Measurements from ENCODE around the gene FHOD3.
A peak's percentile ranks its signal among the peaks of the same experiment; 100 is the strongest.

FHOD3 gene

GRCh38 chr18:36602620-36603019 is 305.1 kb downstream of the FHOD3 start:
- no peak for DNase-seq

- no peak for DNase-seq
Observed at GRCh38 chr18:36608107-36608506, 310.6 kb downstream of the FHOD3 start.

- DNase-seq = no peak
Observed at GRCh38 chr18:36610258-36610657, 312.7 kb downstream of the FHOD3 start.

GRCh38 chr18:36610661-36611060 is 313.1 kb downstream of the FHOD3 start:
- DNase-seq = no peak

- DNase-seq = no peak
Observed at GRCh38 chr18:36613069-36613468, 315.6 kb downstream of the FHOD3 start.

GRCh38 chr18:36613810-36614209 is 316.3 kb downstream of the FHOD3 start:
- no peak for DNase-seq

GRCh38 chr18:36620788-36621187 is 323.3 kb downstream of the FHOD3 start:
- DNase-seq = no peak

- DNase-seq = no peak
Observed at GRCh38 chr18:36622610-36623009, 325.1 kb downstream of the FHOD3 start.

GRCh38 chr18:36623091-36623490 is 325.6 kb downstream of the FHOD3 start:
- DNase-seq = no peak

- no peak for DNase-seq
Observed at GRCh38 chr18:36623681-36624190, 326.2 kb downstream of the FHOD3 start.

GRCh38 chr18:36624451-36625167 is 327.1 kb downstream of the FHOD3 start:
- DNase-seq = no peak

GRCh38 chr18:36625386-36625785 is 327.9 kb downstream of the FHOD3 start:
- DNase-seq = no peak

- DNase-seq = no peak
Observed at GRCh38 chr18:36627637-36628036, 330.1 kb downstream of the FHOD3 start.

- DNase-seq = no peak
Observed at GRCh38 chr18:36628435-36629137, 331.1 kb downstream of the FHOD3 start.

GRCh38 chr18:36629138-36629530 is 331.6 kb downstream of the FHOD3 start:
- no peak for DNase-seq

- no peak for DNase-seq
Observed at GRCh38 chr18:36629836-36630235, 332.3 kb downstream of the FHOD3 start.

- no peak for DNase-seq
Observed at GRCh38 chr18:36630917-36631316, 333.4 kb downstream of the FHOD3 start.

- peak; percentile 29 for DNase-seq
Observed at GRCh38 chr18:36633961-36634412, 336.5 kb downstream of the FHOD3 start.

GRCh38 chr18:36634573-36635216 is 337.2 kb downstream of the FHOD3 start:
- DNase-seq = no peak

- no peak for DNase-seq
Observed at GRCh38 chr18:36635414-36636096, 338.0 kb downstream of the FHOD3 start.

- DNase-seq = no peak
Observed at GRCh38 chr18:36636237-36636817, 338.8 kb downstream of the FHOD3 start.

GRCh38 chr18:36638224-36638623 is 340.7 kb downstream of the FHOD3 start:
- no peak for DNase-seq

All from NCI-H2227 treated with DMSO at 0.1 percent for 48 hours (cell line).